ENCODE measurements around the gene SH3D19.

Gene SH3D19

GRCh38 chr4:151233600-151233999 lies 91.8 kb downstream of the SH3D19 start:
- no peak for DNase-seq (ENCODE audit: low read depth in 1 of 2, low spot score in 1 of 2)

- no peak for DNase-seq (ENCODE audit: low read depth in 1 of 2, low spot score in 1 of 2)
Observed at GRCh38 chr4:151231915-151232595, 93.3 kb downstream of the SH3D19 start.

GRCh38 chr4:151228189-151229119 lies 97.0 kb downstream of the SH3D19 start:
- DNase-seq (ENCODE audit: low read depth in 1 of 2, low spot score in 1 of 2): no peak

- no peak for DNase-seq (ENCODE audit: low read depth in 1 of 2, low spot score in 1 of 2)
Observed at GRCh38 chr4:151227731-151228130, 97.7 kb downstream of the SH3D19 start.

GRCh38 chr4:151227172-151227571 lies 98.2 kb downstream of the SH3D19 start:
- DNase-seq (ENCODE audit: low read depth in 1 of 2, low spot score in 1 of 2): no peak

- DNase-seq (ENCODE audit: low read depth in 1 of 2, low spot score in 1 of 2): no peak
Observed at GRCh38 chr4:151226004-151226932, 99.1 kb downstream of the SH3D19 start.

- DNase-seq (ENCODE audit: low read depth in 1 of 2, low spot score in 1 of 2): no peak
Observed at GRCh38 chr4:151223465-151223864, 101.9 kb downstream of the SH3D19 start.

GRCh38 chr4:151219948-151220347 lies 105.5 kb downstream of the SH3D19 start:
- DNase-seq (ENCODE audit: low read depth in 1 of 2, low spot score in 1 of 2): no peak

GRCh38 chr4:151219091-151219490 lies 106.3 kb downstream of the SH3D19 start:
- no peak for DNase-seq (ENCODE audit: low read depth in 1 of 2, low spot score in 1 of 2)

GRCh38 chr4:151218343-151218742 lies 107.1 kb downstream of the SH3D19 start:
- DNase-seq (ENCODE audit: low read depth in 1 of 2, low spot score in 1 of 2): no peak

GRCh38 chr4:151217326-151217725 lies 108.1 kb downstream of the SH3D19 start:
- no peak for DNase-seq (ENCODE audit: low read depth in 1 of 2, low spot score in 1 of 2)

GRCh38 chr4:151215295-151215694 lies 110.1 kb downstream of the SH3D19 start:
- no peak for DNase-seq (ENCODE audit: low read depth in 1 of 2, low spot score in 1 of 2)

GRCh38 chr4:151207868-151208267 lies 117.5 kb downstream of the SH3D19 start:
- no peak for DNase-seq (ENCODE audit: low read depth in 1 of 2, low spot score in 1 of 2)

GRCh38 chr4:151207186-151207585 lies 118.2 kb downstream of the SH3D19 start:
- no peak for DNase-seq (ENCODE audit: low read depth in 1 of 2, low spot score in 1 of 2)

GRCh38 chr4:151206241-151207005 lies 119.0 kb downstream of the SH3D19 start:
- no peak for DNase-seq (ENCODE audit: low read depth in 1 of 2, low spot score in 1 of 2)

- no peak for DNase-seq (ENCODE audit: low read depth in 1 of 2, low spot score in 1 of 2)
Observed at GRCh38 chr4:151205722-151206121, 119.7 kb downstream of the SH3D19 start.

GRCh38 chr4:151204925-151205524 lies 120.4 kb downstream of the SH3D19 start:
- DNase-seq (ENCODE audit: low read depth in 1 of 2, low spot score in 1 of 2): no peak

GRCh38 chr4:151202851-151203455 lies 122.5 kb downstream of the SH3D19 start:
- no peak for DNase-seq (ENCODE audit: low read depth in 1 of 2, low spot score in 1 of 2)

- DNase-seq (ENCODE audit: low read depth in 1 of 2, low spot score in 1 of 2): no peak
Observed at GRCh38 chr4:151202381-151202780, 123.0 kb downstream of the SH3D19 start.
